HEK293T (cell line): ENCODE data around the gene MOK.

ENCODE experiments used
- BHLHE40 ChIP-seq: fragments of 450-650 bp; IDR thresholded peaks from 2 replicates; pipeline ENCODE4 v1.6.1; 2016; ENCODE audit warnings: mild to moderate bottlenecking, moderate library complexity, borderline replicate concordance
- CTBP1 ChIP-seq: fragments of 450-650 bp; IDR thresholded peaks from 2 replicates; pipeline ENCODE4 v1.6.1; 2016; ENCODE audit warnings: borderline replicate concordance
- ELF4 ChIP-seq: fragments of 450-650 bp; IDR thresholded peaks from 2 replicates; pipeline ENCODE4 v1.6.1; 2017; ENCODE audit warnings: antibody characterized with exemption
- FOXM1 ChIP-seq: fragments of 450-650 bp; IDR thresholded peaks from 2 replicates; pipeline ENCODE4 v1.6.1; 2017; ENCODE audit warnings: mild to moderate bottlenecking, borderline replicate concordance
- HDGF ChIP-seq: fragments of 450-650 bp; IDR thresholded peaks from 2 replicates; pipeline ENCODE4 v1.6.1; 2017; ENCODE audit warnings: antibody characterized with exemption, borderline replicate concordance
- SP1 ChIP-seq: fragments of 450-650 bp; IDR thresholded peaks from 2 replicates; pipeline ENCODE4 v1.6.1; 2017
- SUZ12 ChIP-seq: fragments of 450-650 bp; IDR thresholded peaks from 2 replicates; pipeline ENCODE4 v1.6.1; 2016; ENCODE audit warnings: mild to moderate bottlenecking
- TARDBP ChIP-seq: fragments of 450-650 bp; IDR thresholded peaks from 2 replicates; pipeline ENCODE4 v1.6.1; 2016
- ZNF384 ChIP-seq: fragments of 450-650 bp; IDR thresholded peaks from 2 replicates; pipeline ENCODE4 v1.6.1; 2016

DNA sequence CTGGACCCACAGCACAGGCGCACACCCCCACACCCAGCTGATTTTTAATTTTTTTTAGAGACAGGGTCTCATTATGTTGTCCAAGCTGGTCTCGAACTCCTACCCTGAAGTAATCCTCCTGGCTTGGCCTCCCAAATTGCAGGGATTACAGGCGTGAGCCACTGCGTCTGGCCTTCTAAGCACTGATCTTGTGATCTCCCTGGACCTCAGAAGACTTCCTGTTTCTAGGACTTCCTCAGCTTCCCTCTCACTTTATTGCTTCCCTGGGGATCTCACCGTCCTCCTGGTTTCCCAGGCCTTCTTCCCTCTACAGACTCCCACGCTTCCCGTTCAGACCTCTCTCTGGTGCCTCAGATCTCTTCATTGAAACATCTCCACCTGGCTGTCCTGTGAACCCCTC is 28.4 kb upstream of the MOK start:
- TF ChIP-seq SUZ12: no peak
- no peak for TF ChIP-seq CTBP1
- no peak for TF ChIP-seq SP1
- no peak for TF ChIP-seq ZNF384
- no peak for TF ChIP-seq FOXM1
- no peak for TF ChIP-seq ELF4
- no peak for TF ChIP-seq BHLHE40
- no peak for TF ChIP-seq HDGF
- TF ChIP-seq TARDBP: no peak
